Thoracic aorta (tissue), 2 donors: ENCODE results near the gene APOBEC3C. TPM values are rescaled to one million over a fixed set of nuclear protein-coding genes. Genes with fewer than 3 reads are reported as not detected.

Experiments used
- ATAC-seq: fragments of 150-250 bp; one replicate; pipeline ENCODE4 v1.8.0; 2017; ENCODE audit warnings: low read depth; ENCODE audit not compliant: insufficient number of reproducible peaks, low FRiP score
- DNase-seq: peaks from one replicate; pipeline ENCODE4 v3.0.0-alpha.2; 2020; ENCODE audit warnings: low spot score
- H3K27ac ChIP-seq, 2 donors: fragments of 200-600 bp; sonication (generic); 1 replicate in 1 of 2; 2 replicates in 1 of 2; pipeline ENCODE4 v1.5.1; 2016; ENCODE audit warnings: mild to moderate bottlenecking in 2 of 2, moderate library complexity in 2 of 2
- H3K27me3 ChIP-seq: fragments of 200-600 bp; sonication (generic); replicated peaks from 2 replicates; pipeline ENCODE4 v1.6.0; 2016; ENCODE audit warnings: mild to moderate bottlenecking; ENCODE audit not compliant: insufficient read depth
- H3K36me3 ChIP-seq: fragments of 200-600 bp; sonication (generic); one replicate; pipeline ENCODE4 v1.5.1; 2016
- H3K4me1 ChIP-seq, 2 donors: fragments of 200-600 bp; sonication (generic); 1 replicate in 1 of 2; 2 replicates in 1 of 2; pipeline versions ENCODE4 v1.5.1 to v1.6.0; 2016; ENCODE audit warnings: low read depth in 2 of 2, mild to moderate bottlenecking in 1 of 2; ENCODE audit not compliant: control insufficient read depth in 1 of 2
- H3K4me3 ChIP-seq: fragments of 200-600 bp; sonication (generic); 2 replicates; pipeline ENCODE4 v1.5.1; 2016; ENCODE audit warnings: mild to moderate bottlenecking
- H3K9me3 ChIP-seq: fragments of 200-600 bp; sonication (generic); 2 replicates; pipeline ENCODE4 v1.5.1; 2016
- CTCF ChIP-seq: fragments of 200-600 bp; sonication (generic); IDR thresholded peaks from one replicate; pipeline ENCODE4 v1.5.1; 2019; ENCODE audit warnings: antibody characterized with exemption
- total RNA-seq, 2 donors: library from RNA; depleted of rRNA; stranded (reverse); fragments of >200 nt; gene quantifications; one replicate each; pipeline versions ENCODE4 v1.1.0 to v1.2.3, GENCODE V29; 2016

Gene APOBEC3C
- total RNA-seq, 2 donors from 2014 or later, result 5.5 to 22.3 TPM

DNA sequence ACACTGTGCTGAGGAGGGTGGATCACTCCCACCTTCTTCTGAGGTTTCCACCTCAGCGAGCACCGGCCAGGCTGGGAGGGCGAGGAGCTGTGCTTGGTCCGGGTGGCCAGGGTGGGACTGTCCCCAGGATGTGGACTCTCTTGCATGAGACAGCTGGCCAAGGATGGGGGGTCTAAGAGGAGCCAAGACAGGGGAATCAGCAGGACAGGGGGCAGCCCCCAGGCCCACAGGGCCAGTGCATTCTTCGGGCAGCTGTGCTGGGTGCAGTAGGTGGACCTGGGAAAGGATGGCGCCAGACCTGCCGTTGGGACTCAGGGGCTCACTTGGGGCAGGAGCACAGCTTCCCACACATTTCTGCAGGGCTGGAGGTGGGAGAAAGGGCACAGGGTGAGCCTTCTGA lies 47.1 kb upstream of the APOBEC3C start:
- no peaks in the 10 kb centered on the region for H3K27me3 ChIP-seq
- no peak overlapping the region for H3K27ac ChIP-seq
- H3K4me1 ChIP-seq, result no peaks in the 10 kb centered on the region
- H3K36me3 ChIP-seq, result no peaks in the 10 kb centered on the region
- TF ChIP-seq CTCF, result no peak
- H3K9me3 ChIP-seq, result no peaks in the 10 kb centered on the region
- DNase-seq (no peak), ATAC-seq (no peak)
- no peak overlapping the region for H3K4me3 ChIP-seq

- Histone ChIP-seq H3K9me3 (no peaks in the 10 kb centered on the region), H3K4me1 (no peaks in the 10 kb centered on the region), H3K4me3 (no peak overlapping the region), H3K27ac (no peak overlapping the region), H3K36me3 (no peaks in the 10 kb centered on the region), H3K27me3 (no peaks in the 10 kb centered on the region)
- ATAC-seq (no peak), DNase-seq (no peak)
- no peak for TF ChIP-seq CTCF
These were observed 46.3 kb upstream of the APOBEC3C start for GRCh38 chr22:38967451-38968450.

GRCh38 chr22:38968801-38969200 lies 45.3 kb upstream of the APOBEC3C start:
- Histone ChIP-seq H3K27ac (no peak overlapping the region), H3K4me3 (no peak overlapping the region), H3K4me1 (no peaks in the 10 kb centered on the region), H3K27me3 (no peaks in the 10 kb centered on the region), H3K36me3 (no peaks in the 10 kb centered on the region), H3K9me3 (no peaks in the 10 kb centered on the region)
- no peak for ATAC-seq
- TF ChIP-seq CTCF, result no peak
- DNase-seq, result no peak

GRCh38 chr22:38970551-38970950 lies 43.5 kb upstream of the APOBEC3C start:
- H3K4me1 ChIP-seq, result no peaks in the 10 kb centered on the region
- no peak overlapping the region for H3K27ac ChIP-seq
- no peaks in the 10 kb centered on the region for H3K9me3 ChIP-seq
- H3K27me3 ChIP-seq, result no peaks in the 10 kb centered on the region
- ATAC-seq, result no peak
- H3K36me3 ChIP-seq, result no peaks in the 10 kb centered on the region
- DNase-seq, result no peak
- H3K4me3 ChIP-seq, result no peak overlapping the region
- TF ChIP-seq CTCF, result no peak

- TF ChIP-seq CTCF, result no peak
- Histone ChIP-seq H3K4me1 (no peaks in the 10 kb centered on the region), H3K4me3 (no peak overlapping the region), H3K27ac (no peak overlapping the region), H3K36me3 (no peaks in the 10 kb centered on the region), H3K27me3 (no peaks in the 10 kb centered on the region), H3K9me3 (no peaks in the 10 kb centered on the region)
- DNase-seq, result no peak
- no peak for ATAC-seq
These were observed 42.9 kb upstream of the APOBEC3C start for GRCh38 chr22:38971202-38971601.
